NCI-H2196 treated with DMSO at 0.1 percent for 48 hours (cell line): Measurements from ENCODE around the gene ASCL4.

ENCODE experiments used
- DNase-seq: peaks from one replicate; lab custom pipeline; 2025; ENCODE audit not compliant: unreplicated experiment; lab: John Stamatoyannopoulos, UW

Gene ASCL4

GRCh38 chr12:107778383-107779025, 4.0 kb downstream of the ASCL4 start:
- DNase-seq: no peak

- no peak for DNase-seq
These were observed 4.8 kb downstream of the ASCL4 start for GRCh38 chr12:107779077-107779831.

GRCh38 chr12:107780298-107780697, 5.8 kb downstream of the ASCL4 start:
- no peak for DNase-seq

DNA sequence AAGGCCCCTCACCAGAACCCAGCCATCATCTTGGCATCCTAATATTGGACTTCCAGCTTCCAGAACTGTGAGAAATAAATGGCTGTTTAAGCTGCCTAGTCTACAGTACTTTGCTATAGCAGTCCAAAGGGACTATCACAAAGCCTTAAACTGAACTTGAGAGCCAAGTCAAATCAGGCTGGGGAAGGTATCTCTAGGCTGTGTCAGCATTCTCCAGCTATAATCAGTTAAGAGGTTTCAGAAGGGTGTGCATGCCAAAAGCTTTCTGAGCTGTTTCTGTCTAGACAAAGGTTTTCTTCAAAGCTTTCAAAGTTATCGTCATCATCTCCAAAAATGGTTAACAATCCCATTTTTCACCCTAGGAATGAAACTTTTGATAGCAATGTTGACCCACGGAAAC, 7.6 kb downstream of the ASCL4 start:
- no peak for DNase-seq

- no peak for DNase-seq
These were observed 9.2 kb downstream of the ASCL4 start for GRCh38 chr12:107783406-107784376.

DNA sequence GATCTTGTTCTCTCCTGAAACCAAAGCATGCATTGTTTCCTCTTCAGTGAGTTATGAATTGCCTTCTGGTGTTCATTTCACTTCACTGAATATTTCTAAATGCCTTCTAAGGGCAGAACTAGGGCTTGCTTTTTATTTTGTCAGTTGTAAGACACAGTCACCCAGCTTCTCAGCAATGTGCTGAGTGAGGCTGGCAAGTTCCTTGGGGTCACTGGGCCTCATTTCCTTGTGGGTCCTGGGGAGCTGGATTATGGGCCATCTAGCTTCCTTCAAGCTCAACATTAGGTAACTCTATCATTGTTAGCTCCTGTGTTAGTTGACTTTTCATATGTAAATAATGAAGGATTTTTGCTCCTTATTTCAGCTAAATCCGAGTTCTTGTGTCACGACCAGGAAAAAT, 13.8 kb downstream of the ASCL4 start:
- no peak for DNase-seq

DNA sequence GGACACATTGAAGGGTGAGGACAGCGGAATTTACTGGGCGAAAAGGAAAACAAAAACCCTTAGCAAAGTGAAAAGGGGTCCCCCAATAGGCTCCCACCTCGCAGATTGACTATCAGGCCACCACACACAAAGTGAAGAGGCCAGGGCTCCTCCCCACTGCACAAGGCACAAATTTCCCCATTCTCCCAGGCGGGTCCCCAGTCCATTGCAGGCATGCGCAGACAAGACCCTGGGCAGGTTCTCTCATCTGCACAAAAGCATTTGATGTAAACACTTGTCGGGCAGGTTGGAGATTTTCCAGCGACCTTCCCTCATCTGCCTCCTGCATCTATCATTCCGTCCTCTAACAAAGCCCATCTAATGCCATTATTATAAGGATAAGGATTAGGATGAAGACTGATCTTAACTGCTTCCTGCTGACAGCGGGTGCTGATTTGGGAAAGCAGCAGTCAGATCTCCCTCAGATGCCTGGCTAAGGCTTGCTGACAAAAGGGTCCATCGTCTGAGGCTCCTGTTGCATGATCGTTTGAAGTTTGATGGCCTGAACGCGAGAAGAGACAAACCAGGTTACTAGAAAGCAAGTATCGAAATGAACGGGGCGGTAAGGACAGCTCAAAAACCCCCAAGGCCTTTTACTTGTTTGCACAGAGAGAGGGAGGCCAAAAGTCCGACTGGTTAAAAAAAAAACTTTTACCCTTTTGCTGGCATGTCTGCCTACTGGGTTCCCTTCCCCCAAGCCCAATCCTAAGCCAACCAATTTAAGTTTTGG, 14.4 kb downstream of the ASCL4 start:
- no peak for DNase-seq

- DNase-seq: no peak
These were observed 17.1 kb downstream of the ASCL4 start for GRCh38 chr12:107791465-107792089.

DNA sequence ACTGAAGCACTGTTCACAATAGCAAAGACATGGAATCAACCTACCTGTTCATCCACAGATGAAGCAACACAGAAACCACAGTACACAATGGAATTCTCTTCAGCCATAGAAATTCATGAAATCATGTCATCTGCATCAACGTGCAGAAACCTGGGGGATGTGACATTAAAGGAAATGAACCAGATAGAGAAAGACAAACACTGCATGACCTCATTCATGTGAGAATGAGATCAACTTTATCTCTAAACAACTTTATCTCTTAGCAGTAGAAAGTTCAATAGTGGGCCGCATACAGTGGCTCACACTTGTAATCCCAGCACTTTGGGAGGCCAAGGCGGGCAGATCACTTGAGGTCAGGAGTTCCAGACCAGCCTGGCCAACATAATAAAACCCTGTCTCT, 19.9 kb downstream of the ASCL4 start:
- DNase-seq: no peak

DNA sequence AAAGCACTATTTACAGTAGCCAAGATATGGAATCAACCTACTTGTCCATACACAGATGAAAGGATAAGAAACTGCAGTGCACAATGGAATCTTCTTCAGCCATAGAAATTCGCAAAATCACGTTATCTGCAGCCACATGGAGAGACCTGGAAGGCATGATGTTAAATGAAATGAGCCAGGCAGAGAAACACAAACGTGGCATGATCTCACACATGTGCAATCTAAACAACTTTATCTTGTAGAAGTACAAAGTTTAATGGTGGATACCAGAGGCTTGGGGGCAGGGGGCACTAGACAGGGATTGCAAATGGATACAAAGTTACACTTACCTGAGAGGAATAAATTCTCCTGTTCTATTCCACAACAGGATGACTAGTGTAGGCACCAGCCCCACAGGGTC, 24.1 kb downstream of the ASCL4 start:
- DNase-seq: no peak

DNA sequence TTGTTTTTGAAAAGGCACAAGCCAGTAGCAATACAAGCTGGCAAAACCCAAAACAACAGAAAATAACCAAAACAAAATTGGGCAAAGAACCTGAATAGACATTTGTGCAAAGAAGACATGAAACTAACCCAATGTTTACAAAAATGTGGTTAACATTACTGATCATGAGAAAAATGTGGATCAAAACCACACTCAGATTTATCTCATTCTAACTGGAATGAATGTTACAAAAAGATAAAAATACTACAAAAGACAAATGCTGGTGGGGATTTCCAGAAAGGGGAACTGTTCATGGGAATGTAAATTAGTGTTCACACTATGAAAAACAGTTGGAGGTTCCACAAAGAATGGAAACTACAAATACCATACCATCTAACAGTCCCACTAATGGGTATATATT, 26.6 kb downstream of the ASCL4 start:
- DNase-seq: no peak

DNA sequence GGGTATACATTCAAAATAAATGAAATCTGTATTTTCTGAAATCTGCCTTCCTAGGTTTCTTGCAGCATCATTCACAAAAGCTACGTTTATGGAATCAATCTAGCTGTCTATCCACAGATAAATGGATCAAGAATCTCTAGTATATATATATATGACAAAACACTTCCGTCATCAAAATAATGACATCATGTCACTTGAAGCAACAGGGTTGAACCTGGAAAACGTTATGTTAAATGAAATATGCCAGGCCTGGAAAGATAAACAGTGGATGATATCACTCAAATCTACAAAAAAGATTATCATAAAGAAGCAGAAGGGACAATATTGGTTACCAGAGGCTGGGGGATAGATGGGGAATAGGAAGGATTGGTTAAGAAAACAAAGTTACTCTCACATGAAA, 28.6 kb downstream of the ASCL4 start:
- no peak for DNase-seq

DNA sequence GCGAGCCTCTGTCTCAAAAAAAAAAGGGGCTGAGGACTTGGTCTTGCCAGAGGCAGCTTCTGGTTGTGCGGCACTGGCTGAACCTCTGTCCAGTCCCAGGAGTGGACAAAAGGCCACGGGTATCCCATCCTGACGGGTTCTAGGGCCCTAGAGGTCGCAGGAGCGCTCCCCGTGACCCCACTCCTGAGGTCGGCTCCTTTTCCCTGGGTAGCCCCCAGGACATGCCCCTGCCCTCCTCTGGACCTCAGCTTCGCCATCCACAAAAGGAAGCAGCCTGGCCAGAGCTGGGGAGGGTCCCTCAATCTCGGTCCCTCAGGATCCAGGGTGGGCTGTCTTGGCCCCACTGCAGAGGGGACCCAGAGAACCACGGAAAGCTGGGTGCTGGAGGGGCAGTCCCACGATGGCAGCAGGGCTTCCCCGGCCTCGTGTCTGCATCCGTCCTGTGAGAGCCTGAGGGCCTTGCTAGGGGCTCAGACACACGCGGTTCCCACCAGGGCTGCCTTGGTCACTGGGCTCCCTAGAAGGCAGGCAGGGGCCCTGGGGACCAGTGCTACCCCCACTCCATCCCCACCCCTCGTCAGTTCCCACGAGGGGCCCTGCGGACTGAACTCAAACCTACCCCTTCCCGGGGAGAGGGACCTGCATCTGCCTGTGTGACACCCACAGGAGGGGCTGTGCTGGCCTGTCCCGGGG, 31.1 kb downstream of the ASCL4 start:
- no peak for DNase-seq

DNA sequence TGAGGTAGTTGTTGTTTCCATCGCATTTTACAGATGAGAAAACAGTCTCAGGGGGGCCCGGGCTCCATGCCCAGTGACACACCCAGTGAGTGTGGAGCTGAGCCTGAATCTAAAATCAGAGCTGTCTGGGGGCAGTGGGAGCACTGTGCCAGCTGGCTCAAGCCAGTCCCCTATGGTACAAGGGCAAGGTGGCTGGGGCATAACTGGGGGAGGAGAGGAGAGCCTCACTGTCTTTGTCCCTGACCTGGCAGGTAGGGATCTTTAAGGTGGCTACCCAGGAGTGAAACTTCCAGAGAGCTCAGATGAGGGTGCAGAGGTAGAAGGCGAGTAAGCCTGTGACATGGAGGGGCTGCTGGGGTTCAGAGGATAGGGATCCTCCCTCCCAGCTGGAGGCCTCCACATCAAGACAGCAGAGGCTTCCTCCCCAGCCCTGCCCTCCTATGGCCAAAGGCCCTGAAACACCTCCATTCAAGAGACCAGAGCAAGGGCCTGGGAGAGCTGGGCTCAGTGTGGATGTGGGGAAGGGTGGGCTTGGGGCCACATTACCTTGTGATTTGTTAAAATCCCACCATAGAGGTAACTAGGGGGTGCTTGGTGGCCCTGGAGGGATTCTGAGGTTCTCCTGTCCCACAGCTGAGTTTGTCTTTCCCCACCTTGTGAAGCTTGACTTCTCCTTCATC, 33.1 kb downstream of the ASCL4 start:
- no peak for DNase-seq

- no peak for DNase-seq
These were observed 42.7 kb downstream of the ASCL4 start for GRCh38 chr12:107817250-107817649.

DNA sequence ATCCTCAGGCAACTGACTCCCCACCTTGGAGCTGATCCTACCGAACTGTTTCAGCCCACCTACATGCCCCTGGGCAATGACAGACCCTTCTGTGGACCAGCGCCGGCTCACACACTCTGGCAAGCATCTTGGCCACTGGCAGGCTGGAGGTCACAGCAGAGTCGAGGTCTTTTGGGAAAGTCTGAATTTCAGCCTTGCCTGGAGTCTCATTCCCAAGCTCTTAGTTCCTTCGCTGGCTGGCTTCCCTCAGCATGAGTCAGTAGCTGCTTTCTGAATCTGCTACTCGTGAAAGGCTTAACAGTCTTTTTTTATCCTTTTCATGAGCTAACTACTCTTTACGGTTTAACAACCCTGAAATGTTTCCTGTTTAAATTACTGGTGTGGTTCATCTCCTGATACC, 44.5 kb downstream of the ASCL4 start:
- DNase-seq: no peak

DNA sequence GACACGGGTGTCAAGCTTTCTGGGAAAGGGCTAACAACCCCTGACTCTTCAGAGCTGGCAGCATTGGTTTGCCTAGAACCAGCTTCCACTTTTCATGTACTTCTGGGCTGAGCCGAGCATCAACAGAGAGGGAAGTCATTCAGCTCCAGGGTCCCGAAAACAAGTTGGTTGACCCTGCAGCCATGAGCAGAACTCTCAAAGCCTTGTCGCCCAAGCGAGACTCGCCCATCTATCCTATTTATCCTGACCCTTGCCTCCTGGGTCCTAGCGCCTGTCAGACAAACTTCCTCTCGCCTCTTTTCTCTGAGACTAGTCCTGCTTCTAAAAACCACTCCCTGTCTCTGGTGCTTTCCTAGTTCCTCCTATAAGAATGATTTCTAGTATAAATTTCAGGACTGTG, 47.9 kb downstream of the ASCL4 start:
- DNase-seq: no peak
